Left lung (tissue), 10 donors: ENCODE data around the gene LGI4. TPM values are rescaled to one million over a fixed set of nuclear protein-coding genes. Genes with fewer than 3 reads are reported as not detected.
A peak's percentile ranks its signal among the peaks of the same experiment; 100 is the strongest.

Experiments
- ATAC-seq: fragments of 200-7000 bp; cut with Tn5 transposase; one replicate; pipeline ENCODE4 v1.9.1; 2020; ENCODE audit warnings: moderate library complexity
- DNase-seq, 4 donors: peaks; one replicate each; pipeline ENCODE4 v3.0.0-alpha.2; 2013 to 2020
- H3K27ac ChIP-seq, 2 donors: fragments of 200-600 bp; sonication (generic) in 1 of 2; one replicate each; pipeline versions ENCODE4 v1.5.0 to v1.8.0; 2020 to 2021
- H3K27me3 ChIP-seq, 2 donors: fragments of 200-600 bp; sonication (generic) in 1 of 2; one replicate each; pipeline versions ENCODE4 v1.5.0 to v1.8.0; 2020 to 2021
- H3K36me3 ChIP-seq, 2 donors: fragments of 200-600 bp; sonication (generic) in 1 of 2; one replicate each; pipeline versions ENCODE4 v1.5.0 to v1.8.0; 2020 to 2021
- H3K4me1 ChIP-seq, 2 donors: fragments of 200-600 bp; one replicate each; pipeline ENCODE4 v1.8.0; 2021
- H3K4me3 ChIP-seq, 2 donors: fragments of 200-600 bp; sonication (generic) in 1 of 2; one replicate each; pipeline versions ENCODE4 v1.5.0 to v1.8.0; 2020 to 2021; ENCODE audit warnings: mild to moderate bottlenecking in 1 of 2
- H3K9me3 ChIP-seq, 2 donors: fragments of 200-600 bp; sonication (generic) in 1 of 2; one replicate each; pipeline versions ENCODE4 v1.5.0 to v1.8.0; 2020 to 2021
- intact Hi-C, 2 donors: fragments of 100-400 bp; cut with DNase I; formaldehyde crosslinking; loops; one replicate each; pipeline versions ENCODE4 v1.11.2 to v1.14.2; 2022
- polyA plus RNA-seq, 6 donors: library from polyadenylated mRNA; unstranded; fragments of 120-200 nt; gene quantifications; one replicate each; pipeline ENCODE4 v1.2.1, GENCODE V29; 2013; ENCODE audit not compliant: insufficient read length in 6 of 6
- total RNA-seq, 2 donors: library from RNA; stranded (reverse); fragmentation: NEBNext Ultra II Directional; extraction: Animal tissue kit (Norgen Biotek cat#: 25700); gene quantifications; one replicate each; pipeline ENCODE4 v1.2.1, GENCODE V29; 2021
- TF ChIP-seq, protein P1 (sequence below), 2 donors: fragments of 200-600 bp; sonication (generic) in 1 of 2; IDR thresholded peaks; one replicate each; pipeline versions ENCODE4 v1.5.0 to v1.8.0; 2021; ENCODE audit warnings: antibody characterized with exemption in 2 of 2
- donor health status: DM: no; HTN: yes; CAD: no.
- donor health status: DM: no; HTN: no; CAD: no.

Gene LGI4
- total and polyA plus RNA-seq, 8 donors, result 1.8 to 3.4 (median 2.7) TPM

DNA sequence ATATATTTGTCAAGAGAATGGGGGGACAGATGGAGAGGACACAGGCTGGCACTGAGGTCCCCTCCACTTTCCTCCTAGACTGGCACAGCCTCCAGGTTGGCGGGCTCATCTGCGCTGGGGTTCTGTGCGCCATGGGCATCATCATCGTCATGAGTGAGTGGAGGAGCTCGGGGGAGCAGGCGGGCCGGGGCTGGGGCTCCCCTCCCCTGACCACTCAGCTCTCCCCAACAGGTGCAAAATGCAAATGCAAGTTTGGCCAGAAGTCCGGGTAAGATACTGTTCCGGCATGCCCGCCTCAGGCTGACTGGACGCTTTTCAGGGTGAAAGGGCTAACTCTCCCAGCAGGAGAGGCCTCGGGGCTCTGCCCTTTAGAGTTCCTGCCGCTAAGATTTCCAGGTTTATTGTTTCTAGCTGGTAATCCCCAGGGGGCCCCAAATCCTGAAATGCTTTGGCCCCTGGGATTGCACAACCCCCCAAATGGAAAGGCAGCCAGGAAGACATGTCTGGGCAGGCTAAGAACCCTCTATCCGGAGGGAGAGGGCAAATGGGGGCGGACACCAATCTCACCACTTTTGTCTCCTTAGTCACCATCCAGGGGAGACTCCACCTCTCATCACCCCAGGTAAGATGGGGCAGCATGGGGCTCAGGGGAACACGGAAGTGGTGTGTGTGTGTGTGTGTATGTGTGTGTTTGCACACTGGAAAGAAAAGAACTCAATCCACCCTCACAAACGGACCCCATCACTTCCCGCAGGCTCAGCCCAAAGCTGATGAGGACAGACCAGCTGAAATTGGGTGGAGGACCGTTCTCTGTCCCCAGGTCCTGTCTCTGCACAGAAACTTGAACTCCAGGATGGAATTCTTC, 11.9 kb downstream of the LGI4 start:
- TF ChIP-seq, protein P1, sequence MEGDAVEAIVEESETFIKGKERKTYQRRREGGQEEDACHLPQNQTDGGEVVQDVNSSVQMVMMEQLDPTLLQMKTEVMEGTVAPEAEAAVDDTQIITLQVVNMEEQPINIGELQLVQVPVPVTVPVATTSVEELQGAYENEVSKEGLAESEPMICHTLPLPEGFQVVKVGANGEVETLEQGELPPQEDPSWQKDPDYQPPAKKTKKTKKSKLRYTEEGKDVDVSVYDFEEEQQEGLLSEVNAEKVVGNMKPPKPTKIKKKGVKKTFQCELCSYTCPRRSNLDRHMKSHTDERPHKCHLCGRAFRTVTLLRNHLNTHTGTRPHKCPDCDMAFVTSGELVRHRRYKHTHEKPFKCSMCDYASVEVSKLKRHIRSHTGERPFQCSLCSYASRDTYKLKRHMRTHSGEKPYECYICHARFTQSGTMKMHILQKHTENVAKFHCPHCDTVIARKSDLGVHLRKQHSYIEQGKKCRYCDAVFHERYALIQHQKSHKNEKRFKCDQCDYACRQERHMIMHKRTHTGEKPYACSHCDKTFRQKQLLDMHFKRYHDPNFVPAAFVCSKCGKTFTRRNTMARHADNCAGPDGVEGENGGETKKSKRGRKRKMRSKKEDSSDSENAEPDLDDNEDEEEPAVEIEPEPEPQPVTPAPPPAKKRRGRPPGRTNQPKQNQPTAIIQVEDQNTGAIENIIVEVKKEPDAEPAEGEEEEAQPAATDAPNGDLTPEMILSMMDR (IDR thresholded peaks at IDR 0.05), result no peak
- no peak for DNase-seq

GRCh38 chr19:35120898-35121297, 14.0 kb downstream of the LGI4 start:
- Histone ChIP-seq H3K4me1 (peaks cover 15 to 26% of the 10 kb centered on the region in 2 donors), H3K36me3 (no peaks in the 10 kb centered on the region)

More for the DNA sequence above, 11.9 kb downstream of the LGI4 start:
- ATAC-seq, result no peak
- Histone ChIP-seq H3K27ac (peak overlapping the region; percentile 23 to 80), H3K4me1 (peaks cover 15 to 26% of the 10 kb centered on the region in 2 donors), H3K36me3 (no peaks in the 10 kb centered on the region), H3K27me3 (no peaks in the 10 kb centered on the region), H3K4me3 (no peak overlapping the region), H3K9me3 (no peaks in the 10 kb centered on the region)
- intact Hi-C loops, result no loop called here

DNA sequence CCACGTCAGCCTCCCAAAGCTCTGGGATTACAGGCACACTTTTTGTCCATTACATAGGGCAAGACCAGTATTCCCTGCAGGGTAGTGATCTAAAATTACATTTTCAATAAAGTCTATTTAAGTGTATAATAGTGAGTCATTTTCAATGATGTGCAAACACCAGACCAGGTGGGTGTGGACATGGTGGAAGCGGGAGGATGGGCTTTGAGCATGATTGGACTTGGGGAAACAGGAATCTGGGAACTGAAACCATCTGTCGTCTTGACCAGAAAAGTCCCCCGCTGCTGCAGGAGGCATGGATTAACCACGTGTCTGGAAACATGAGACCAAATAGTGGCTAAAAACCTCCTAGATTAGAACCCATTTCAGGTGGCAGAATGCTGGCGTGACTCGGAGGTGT, 14.4 kb downstream of the LGI4 start:
- Histone ChIP-seq H3K27me3 (no peaks in the 10 kb centered on the region), H3K9me3 (no peaks in the 10 kb centered on the region), H3K4me3 (no peak overlapping the region), H3K36me3 (no peaks in the 10 kb centered on the region), H3K4me1 (peaks cover 15 to 30% of the 10 kb centered on the region in 2 donors), H3K27ac (no peak overlapping the region)
- intact Hi-C loops, result no loop called here
- DNase-seq, result no peak
- ATAC-seq, result no peak
- TF ChIP-seq, protein P1 (IDR thresholded peaks at IDR 0.05), result no peak

More at GRCh38 chr19:35120898-35121297, 14.0 kb downstream of the LGI4 start:
- Histone ChIP-seq H3K27ac (no peak overlapping the region), H3K27me3 (no peaks in the 10 kb centered on the region), H3K9me3 (no peaks in the 10 kb centered on the region), H3K4me3 (no peak overlapping the region)
- intact Hi-C loops, result no loop called here
- ATAC-seq (no peak), DNase-seq (no peak)
- TF ChIP-seq, protein P1 (IDR thresholded peaks at IDR 0.05), result no peak

DNA sequence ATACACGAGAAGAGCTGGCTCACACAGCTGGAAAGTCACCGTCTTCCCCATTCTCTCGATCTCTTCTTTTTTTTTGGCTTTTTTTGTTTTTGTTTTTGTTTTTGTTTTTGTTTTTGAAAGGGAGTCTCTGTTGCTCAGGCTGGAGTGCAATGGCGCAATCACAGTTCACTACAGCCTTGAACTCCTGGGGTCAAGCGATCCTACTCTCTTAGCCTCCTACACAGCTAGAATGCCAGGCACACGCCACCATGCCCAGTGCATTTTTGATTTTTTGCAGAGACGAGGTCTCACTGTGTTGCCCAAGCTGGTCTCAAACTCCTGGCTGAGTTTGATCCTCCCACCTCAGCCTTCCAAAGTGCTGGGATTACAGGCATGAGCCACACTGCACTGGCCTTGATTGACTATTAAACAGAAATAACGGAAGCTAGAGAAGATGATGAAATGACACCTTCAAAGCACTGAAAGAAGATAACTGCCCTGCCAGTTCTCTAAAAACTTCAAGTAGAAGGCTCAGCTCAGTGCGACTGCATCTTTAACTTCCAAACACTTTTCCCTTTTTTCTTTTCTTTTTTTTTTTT, 15.2 kb downstream of the LGI4 start:
- Histone ChIP-seq H3K27me3 (no peaks in the 10 kb centered on the region), H3K9me3 (no peaks in the 10 kb centered on the region), H3K4me3 (peak overlapping the region in 1 of 2 donors; percentile 31), H3K4me1 (peaks cover 11 to 34% of the 10 kb centered on the region in 2 donors), H3K27ac (peak overlapping the region in 1 of 2 donors; percentile 61), H3K36me3 (no peaks in the 10 kb centered on the region)
- intact Hi-C loops, result no loop called here
- ATAC-seq, result no peak
- TF ChIP-seq, protein P1 (IDR thresholded peaks at IDR 0.05), result no peak
- DNase-seq, result no peak

DNA sequence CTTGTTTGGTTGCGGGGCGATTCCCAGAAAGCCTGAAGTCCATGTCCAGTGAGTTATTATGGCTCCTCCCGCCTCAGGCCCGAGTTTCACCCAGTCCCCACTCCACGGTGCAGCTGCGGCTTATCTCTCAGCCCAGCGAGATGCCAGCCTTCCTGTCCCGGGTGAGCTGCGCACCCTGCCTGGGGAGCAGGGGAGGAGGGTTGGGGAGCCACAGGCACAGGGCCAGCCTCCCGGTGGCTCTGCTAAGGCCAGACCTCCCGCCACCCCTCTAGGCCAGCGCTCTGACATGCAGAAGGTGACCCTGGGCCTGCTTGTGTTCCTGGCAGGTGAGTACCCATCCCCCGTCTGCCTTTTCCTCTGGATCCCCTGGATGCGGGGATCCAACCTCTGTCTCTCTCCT, 15.8 kb downstream of the LGI4 start:
- peak overlapping the region; percentile 61 to 80 for H3K27ac ChIP-seq
- H3K4me1 ChIP-seq, result peaks cover 8 to 34% of the 10 kb centered on the region in 2 donors
- intact Hi-C loops, result no loop called here
- peak overlapping the region in 1 of 2 donors; percentile 31 for H3K4me3 ChIP-seq
- ATAC-seq (no peak), DNase-seq (no peak)
- H3K9me3 ChIP-seq, result no peaks in the 10 kb centered on the region
- TF ChIP-seq, protein P1 (IDR thresholded peaks at IDR 0.05), result no peak
- H3K27me3 ChIP-seq, result no peaks in the 10 kb centered on the region
- H3K36me3 ChIP-seq, result no peaks in the 10 kb centered on the region
